Urinary bladder (tissue), 4 donors: ENCODE measurements around the gene MYO7A. TPM values are rescaled to one million over a fixed set of nuclear protein-coding genes. Genes with fewer than 3 reads are reported as not detected.

Experiments used
- DNase-seq: peaks from one replicate; pipeline ENCODE4 v3.0.0-alpha.2; 2015; ENCODE audit errors: extremely low spot score
- H3K27ac ChIP-seq: one replicate; pipeline ENCODE4 v1.5.1; 2013; ENCODE audit warnings: low read depth, mild to moderate bottlenecking, moderate library complexity
- H3K36me3 ChIP-seq: one replicate; pipeline ENCODE4 v1.6.1; 2013; ENCODE audit warnings: mild to moderate bottlenecking, moderate library complexity; ENCODE audit not compliant: insufficient read depth
- H3K4me1 ChIP-seq: one replicate; pipeline ENCODE4 v1.6.1; 2013; ENCODE audit warnings: mild to moderate bottlenecking, moderate library complexity; ENCODE audit not compliant: insufficient read depth
- H3K4me3 ChIP-seq: one replicate; pipeline ENCODE4 v1.5.1; 2013; ENCODE audit warnings: low read depth, low read length
- WGBS: extraction: QIAGEN DNeasy Blood & Tissue Kit; methylation state at CpG from one replicate; pipeline ENCODE4 v1.1.7; 2013; 5-methylcytosine and 5-hydroxymethylcytosine counted together
- polyA plus RNA-seq: library from polyadenylated mRNA; stranded (reverse); fragments of 200-250 nt; gene quantifications from one replicate; pipeline ENCODE4 v1.2.3, GENCODE V29; 2013
- total RNA-seq: library from RNA; depleted of rRNA; stranded (reverse); fragments of >200 nt; gene quantifications from one replicate; pipeline ENCODE4 v1.2.3, GENCODE V29; 2014
- donor health status: healthy with polysubstance abuse.
- donor health status: healthy.

The MYO7A gene
- total and polyA plus RNA-seq, 2 donors = 4.2 to 4.7 TPM

DNA sequence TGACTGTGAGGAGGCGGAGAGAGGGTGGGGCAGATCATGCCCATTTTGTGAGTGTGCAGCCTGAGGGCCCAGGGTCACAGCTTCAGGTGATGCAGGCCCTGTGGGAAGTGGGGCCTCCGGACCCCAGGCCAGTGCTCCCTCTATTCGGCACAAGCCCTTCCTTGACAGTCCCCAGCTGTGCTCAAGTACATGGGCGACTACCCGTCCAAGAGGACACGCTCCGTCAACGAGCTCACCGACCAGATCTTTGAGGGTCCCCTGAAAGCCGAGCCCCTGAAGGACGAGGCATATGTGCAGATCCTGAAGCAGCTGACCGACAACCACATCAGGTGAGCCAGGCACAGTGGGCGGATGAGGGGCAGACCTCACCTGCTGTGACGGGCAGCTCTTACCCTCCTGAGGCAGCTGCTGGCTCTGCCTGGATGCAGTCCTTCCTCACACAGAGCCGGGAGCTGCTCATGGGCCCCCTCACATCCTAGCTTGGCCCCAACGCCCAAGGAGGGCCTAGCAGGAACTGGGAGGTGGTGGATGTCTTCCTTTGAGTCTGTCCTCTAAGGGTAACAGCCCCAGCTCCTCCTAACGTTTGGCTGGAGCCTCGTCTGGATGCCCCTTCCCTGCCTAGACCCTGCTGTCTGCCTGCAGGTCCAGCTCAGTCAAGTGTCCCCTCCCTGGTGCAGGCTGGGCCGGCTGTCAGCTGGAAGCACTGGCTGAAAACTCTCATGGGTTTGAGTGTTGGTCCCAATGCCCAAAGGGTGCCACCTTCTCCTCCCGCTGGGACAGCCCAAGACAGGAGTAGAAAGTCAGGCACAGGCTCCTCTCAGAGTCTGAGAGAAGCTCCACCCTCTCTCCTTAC, 76.1 kb downstream of the MYO7A start:
- Histone ChIP-seq H3K4me3 (no peak overlapping the region), H3K36me3 (no peaks in the 10 kb centered on the region), H3K27ac (no peak overlapping the region), H3K4me1 (no peaks in the 10 kb centered on the region)
- no peak for DNase-seq
- 86% methylated on average over 20 of the region's 20 CpGs for WGBS

DNA sequence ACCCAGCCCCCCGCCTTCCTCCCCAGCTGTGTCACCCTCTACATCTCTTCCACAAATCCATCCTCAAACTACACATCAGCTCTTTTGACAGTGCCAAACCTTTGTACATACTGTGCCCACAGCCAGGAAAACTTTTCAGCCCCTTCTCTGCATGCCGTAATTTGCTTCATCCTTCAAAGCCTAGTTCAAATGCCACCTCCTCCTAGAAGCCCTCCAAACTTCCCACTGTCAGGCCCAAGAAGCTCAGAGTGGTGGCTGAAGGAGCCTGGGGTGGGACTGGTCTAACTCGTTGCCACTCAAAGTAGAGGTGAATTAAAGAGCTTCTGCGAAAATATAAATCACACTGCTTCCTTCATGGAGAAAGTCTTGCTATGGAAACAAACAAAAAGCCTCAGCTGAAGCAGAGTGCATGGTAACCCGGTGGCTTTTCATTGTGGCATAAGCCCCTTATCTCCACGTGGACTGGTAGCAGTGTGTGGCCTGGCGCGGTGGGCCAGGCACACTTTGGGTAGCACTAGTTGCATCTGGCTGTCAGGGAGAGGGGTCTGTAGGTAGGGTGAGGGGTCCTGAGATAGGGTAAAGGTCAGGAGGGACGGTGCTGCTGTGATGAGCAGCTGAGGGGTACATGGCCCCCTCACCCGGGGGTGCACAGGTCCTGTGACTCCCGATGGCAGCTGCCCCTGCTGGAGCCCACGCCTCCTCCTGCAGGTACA, 76.9 kb downstream of the MYO7A start:
- Histone ChIP-seq H3K36me3 (no peaks in the 10 kb centered on the region), H3K4me1 (no peaks in the 10 kb centered on the region), H3K4me3 (no peak overlapping the region), H3K27ac (no peak overlapping the region)
- DNase-seq = no peak
- WGBS = 81% methylated on average over 12 of the region's 12 CpGs

GRCh38 chr11:77205467-77206263, 77.6 kb downstream of the MYO7A start:
- DNase-seq = no peak
- WGBS = 81% methylated on average over 30 of the region's 30 CpGs
- Histone ChIP-seq H3K4me3 (no peak overlapping the region), H3K27ac (no peak overlapping the region), H3K4me1 (no peaks in the 10 kb centered on the region), H3K36me3 (no peaks in the 10 kb centered on the region)

GRCh38 chr11:77206264-77207018, 78.4 kb downstream of the MYO7A start:
- Histone ChIP-seq H3K36me3 (no peaks in the 10 kb centered on the region), H3K4me3 (no peak overlapping the region), H3K4me1 (no peaks in the 10 kb centered on the region), H3K27ac (no peak overlapping the region)
- WGBS = 79% methylated on average over 13 of the region's 13 CpGs
- DNase-seq = no peak

DNA sequence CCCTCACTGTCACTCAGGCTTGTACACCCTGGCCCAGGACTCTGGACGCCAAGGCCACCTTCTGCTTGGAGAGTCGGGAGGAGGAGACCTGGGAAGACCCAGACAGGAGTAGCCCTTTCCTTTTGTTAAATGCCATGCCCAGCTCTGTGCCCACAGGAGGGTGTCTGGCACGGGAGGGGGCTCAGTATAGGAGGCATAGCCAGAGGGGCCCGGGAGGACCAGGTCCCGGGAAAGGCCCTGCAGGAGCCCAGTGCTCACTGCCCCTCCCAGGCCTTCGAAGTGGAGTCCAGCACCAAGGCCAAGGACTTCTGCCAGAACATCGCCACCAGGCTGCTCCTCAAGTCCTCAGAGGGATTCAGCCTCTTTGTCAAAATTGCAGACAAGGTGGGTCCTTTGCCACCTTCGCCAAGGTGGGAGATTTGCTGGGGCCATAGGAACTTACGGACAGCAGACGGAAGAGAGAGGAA, 79.0 kb downstream of the MYO7A start:
- no peak for DNase-seq
- no peaks in the 10 kb centered on the region for H3K4me1 ChIP-seq
- WGBS = 86% methylated on average over 10 of the region's 10 CpGs
- H3K4me3 ChIP-seq = no peak overlapping the region
- no peak overlapping the region for H3K27ac ChIP-seq
- H3K36me3 ChIP-seq = no peaks in the 10 kb centered on the region

- H3K4me3 ChIP-seq = no peak overlapping the region
- 77% methylated on average over 10 of the region's 10 CpGs for WGBS
- H3K36me3 ChIP-seq = no peaks in the 10 kb centered on the region
- no peaks in the 10 kb centered on the region for H3K4me1 ChIP-seq
- H3K27ac ChIP-seq = no peak overlapping the region
- no peak for DNase-seq
These were observed 79.7 kb downstream of the MYO7A start for GRCh38 chr11:77207618-77208313.

DNA sequence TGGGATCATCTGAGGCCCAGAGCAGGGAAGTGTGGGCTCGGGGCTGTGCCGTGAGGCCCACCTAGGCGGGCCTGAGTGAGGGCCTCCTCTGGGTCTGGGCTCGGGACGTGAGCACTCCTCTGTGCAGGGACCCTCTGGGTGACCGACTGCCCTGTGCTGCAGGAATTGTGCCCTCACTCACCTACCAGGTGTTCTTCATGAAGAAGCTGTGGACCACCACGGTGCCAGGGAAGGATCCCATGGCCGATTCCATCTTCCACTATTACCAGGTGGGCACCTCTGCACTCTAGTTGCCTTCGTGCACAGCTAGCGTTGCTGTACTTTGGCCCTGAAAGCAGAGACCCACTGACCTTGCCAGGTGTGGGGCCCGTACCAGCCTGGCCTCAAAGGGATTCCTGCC, 80.5 kb downstream of the MYO7A start:
- 97% methylated on average over 11 of the region's 11 CpGs for WGBS
- no peaks in the 10 kb centered on the region for H3K36me3 ChIP-seq
- no peaks in the 10 kb centered on the region for H3K4me1 ChIP-seq
- no peak overlapping the region for H3K4me3 ChIP-seq
- no peak for DNase-seq
- H3K27ac ChIP-seq = no peak overlapping the region

DNA sequence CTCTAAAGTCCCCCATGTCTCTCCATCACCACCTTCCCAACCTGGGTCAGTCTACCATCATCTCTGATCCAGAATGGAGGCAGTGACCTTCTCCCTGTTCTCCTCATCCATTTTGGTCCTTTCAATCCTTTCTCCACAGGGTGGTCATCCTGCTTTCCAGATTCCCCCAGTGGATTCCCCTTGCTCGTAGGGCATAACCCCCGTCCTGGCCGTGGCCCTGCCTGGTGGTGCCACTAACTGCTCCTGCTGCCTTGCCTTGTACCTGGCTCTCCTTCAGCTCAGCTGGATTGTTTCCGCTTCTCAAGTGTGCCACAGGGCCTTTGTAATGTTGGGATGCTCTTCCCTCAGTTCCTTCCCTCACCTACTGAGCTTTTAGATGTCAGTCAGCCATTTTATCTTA, 81.6 kb downstream of the MYO7A start:
- H3K4me3 ChIP-seq = no peak overlapping the region

DNA sequence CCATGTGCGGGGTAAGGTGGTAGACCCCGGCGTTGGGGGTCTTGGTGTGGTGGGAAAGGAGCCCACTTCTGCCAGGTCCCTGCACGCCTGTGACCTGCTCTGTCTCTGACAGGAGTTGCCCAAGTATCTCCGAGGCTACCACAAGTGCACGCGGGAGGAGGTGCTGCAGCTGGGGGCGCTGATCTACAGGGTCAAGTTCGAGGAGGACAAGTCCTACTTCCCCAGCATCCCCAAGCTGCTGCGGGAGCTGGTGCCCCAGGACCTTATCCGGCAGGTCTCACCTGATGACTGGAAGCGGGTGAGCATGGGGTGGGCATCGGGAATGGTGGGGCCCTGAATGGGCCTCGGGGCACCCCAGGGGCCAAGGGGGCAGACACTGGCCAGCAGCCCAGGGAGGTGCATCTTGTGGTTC, 83.0 kb downstream of the MYO7A start:
- Histone ChIP-seq H3K36me3 (no peaks in the 10 kb centered on the region), H3K4me1 (no peaks in the 10 kb centered on the region), H3K27ac (no peak overlapping the region), H3K4me3 (no peak overlapping the region)
- WGBS = 94% methylated on average over 14 of the region's 14 CpGs
- DNase-seq = no peak

More for the DNA sequence above, 81.6 kb downstream of the MYO7A start:
- Histone ChIP-seq H3K27ac (no peak overlapping the region), H3K36me3 (no peaks in the 10 kb centered on the region), H3K4me1 (no peaks in the 10 kb centered on the region)
- DNase-seq = no peak
- WGBS = 88% methylated on average over 4 of the region's 4 CpGs

- no peak overlapping the region for H3K4me3 ChIP-seq
- 91% methylated on average over 11 of the region's 11 CpGs for WGBS
- DNase-seq = no peak
- no peaks in the 10 kb centered on the region for H3K4me1 ChIP-seq
- H3K36me3 ChIP-seq = no peaks in the 10 kb centered on the region
- H3K27ac ChIP-seq = no peak overlapping the region
These were observed 83.7 kb downstream of the MYO7A start for GRCh38 chr11:77211594-77212251.

- Histone ChIP-seq H3K36me3 (no peaks in the 10 kb centered on the region), H3K4me1 (no peaks in the 10 kb centered on the region), H3K4me3 (no peak overlapping the region), H3K27ac (no peak overlapping the region)
- DNase-seq = no peak
- WGBS = 93% methylated on average over 8 of the region's 8 CpGs
These were observed 84.4 kb downstream of the MYO7A start for GRCh38 chr11:77212314-77213007.
